Measurements from ENCODE around the gene EIF2S2.
"Not testable (repeated sequence)": the region's sequence is repeated elsewhere in the genome, so short reads cannot be mapped to it uniquely, and the experiment has no call there.

Gene EIF2S2, protein sequence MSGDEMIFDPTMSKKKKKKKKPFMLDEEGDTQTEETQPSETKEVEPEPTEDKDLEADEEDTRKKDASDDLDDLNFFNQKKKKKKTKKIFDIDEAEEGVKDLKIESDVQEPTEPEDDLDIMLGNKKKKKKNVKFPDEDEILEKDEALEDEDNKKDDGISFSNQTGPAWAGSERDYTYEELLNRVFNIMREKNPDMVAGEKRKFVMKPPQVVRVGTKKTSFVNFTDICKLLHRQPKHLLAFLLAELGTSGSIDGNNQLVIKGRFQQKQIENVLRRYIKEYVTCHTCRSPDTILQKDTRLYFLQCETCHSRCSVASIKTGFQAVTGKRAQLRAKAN

GRCh38 chr20:34111702-34112599 is at the start of gene EIF2S2:
Gene EIF2S2 (minus strand): TSS chr20:34112243. CDS start chr20:34112110, 133 bp downstream.
- DNase-seq: peak; percentile 75 to 97

DNA sequence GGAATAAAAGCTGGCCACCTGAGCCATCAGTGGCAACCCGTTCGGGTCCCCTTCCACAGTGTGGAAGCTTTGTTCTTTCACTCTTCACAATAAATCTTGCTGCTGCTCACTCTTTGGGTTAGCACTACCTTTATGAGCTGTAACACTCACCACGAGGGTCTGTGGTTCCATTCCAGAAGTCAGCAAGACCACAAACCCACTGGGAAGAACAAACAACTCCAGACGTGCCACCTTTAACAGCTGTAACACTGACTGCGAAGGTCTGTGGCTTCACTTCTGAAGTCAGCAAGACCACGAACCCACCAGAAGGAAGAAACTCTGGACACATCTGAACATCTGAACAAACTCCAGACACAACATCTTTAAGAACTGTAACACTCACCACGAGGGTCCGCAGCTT is 45.7 kb upstream of the EIF2S2 start:
- not testable (repeated sequence) for DNase-seq

- DNase-seq: no peak
Observed at GRCh38 chr20:34155836-34156235, 43.8 kb upstream of the EIF2S2 start.

GRCh38 chr20:34153169-34153568 is 41.1 kb upstream of the EIF2S2 start:
- DNase-seq: not testable (repeated sequence)

DNA sequence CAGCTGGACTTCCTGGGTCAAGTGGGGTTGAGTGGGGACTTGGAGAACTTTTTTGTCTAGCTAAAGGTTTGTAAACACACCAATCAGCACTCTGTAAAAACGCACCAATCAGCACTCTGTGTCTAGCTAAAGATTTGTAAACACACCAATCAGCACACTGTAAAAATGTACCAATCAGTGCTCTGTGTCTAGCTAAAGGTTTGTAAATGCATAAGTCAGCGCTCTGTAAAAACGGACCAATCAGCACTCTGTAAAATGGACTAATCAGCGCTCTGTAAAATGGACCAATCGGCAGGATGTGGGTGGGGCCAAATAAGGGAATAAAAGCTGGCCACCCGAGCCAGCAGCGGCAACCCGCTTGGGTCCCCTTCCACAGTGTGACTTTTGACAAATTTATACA is 40.0 kb upstream of the EIF2S2 start:
- not testable (repeated sequence) for DNase-seq

GRCh38 chr20:34150306-34151000 is 38.4 kb upstream of the EIF2S2 start:
- no peak for DNase-seq

GRCh38 chr20:34145280-34145819 is 33.3 kb upstream of the EIF2S2 start:
- DNase-seq: no peak

- DNase-seq: no peak
Observed at GRCh38 chr20:34143951-34144350, 31.9 kb upstream of the EIF2S2 start.

- DNase-seq: no peak
Observed at GRCh38 chr20:34142121-34142520, 30.1 kb upstream of the EIF2S2 start.

DNA sequence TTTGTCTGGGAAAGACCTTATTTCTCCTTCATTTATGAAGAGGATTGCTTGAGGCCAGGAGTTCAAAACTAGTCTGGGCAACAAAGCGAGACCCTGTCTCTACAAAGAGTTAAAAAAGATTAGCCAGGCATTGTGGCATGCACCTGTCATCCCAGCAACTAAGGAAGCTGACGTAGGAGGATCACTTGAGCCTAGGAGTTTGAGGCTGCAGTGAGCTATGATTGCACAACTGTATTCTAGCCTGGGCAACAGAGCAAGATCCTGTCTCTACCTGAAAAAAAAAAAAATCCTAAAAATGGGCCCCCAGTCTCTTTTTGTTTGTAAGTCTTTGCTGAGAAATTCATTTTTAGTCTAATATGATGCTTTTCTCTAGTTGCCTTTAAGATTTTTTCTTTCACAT is 29.2 kb upstream of the EIF2S2 start:
- no peak for DNase-seq

GRCh38 chr20:34135525-34136275 is 23.7 kb upstream of the EIF2S2 start:
- DNase-seq: not testable (repeated sequence)

GRCh38 chr20:34133365-34133860 is 21.4 kb upstream of the EIF2S2 start:
- DNase-seq: not testable (repeated sequence)

DNA sequence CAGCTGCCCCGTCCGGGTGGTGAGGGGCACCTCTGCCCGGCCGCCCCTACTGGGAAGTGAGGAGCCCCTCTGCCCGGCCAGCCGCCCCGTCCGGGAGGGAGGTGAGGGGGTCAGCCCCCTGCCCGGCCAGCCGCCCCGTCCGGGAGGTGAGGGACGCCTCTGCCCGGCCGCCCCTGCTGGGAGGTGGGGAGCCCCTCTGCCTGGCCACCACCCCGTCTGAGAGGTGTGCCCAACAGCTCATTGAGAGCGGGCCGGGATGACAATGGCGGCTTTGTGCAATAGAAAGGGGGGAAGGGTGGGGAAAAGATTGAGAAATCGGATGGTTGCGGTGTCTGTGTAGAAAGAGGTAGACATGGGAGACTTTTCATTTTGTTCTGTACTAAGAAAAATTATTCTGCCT is 20.9 kb upstream of the EIF2S2 start:
- not testable (repeated sequence) for DNase-seq

GRCh38 chr20:34132491-34132890 is 20.4 kb upstream of the EIF2S2 start:
- not testable (repeated sequence) for DNase-seq

- no peak for DNase-seq
Observed at GRCh38 chr20:34131491-34131890, 19.4 kb upstream of the EIF2S2 start.

DNA sequence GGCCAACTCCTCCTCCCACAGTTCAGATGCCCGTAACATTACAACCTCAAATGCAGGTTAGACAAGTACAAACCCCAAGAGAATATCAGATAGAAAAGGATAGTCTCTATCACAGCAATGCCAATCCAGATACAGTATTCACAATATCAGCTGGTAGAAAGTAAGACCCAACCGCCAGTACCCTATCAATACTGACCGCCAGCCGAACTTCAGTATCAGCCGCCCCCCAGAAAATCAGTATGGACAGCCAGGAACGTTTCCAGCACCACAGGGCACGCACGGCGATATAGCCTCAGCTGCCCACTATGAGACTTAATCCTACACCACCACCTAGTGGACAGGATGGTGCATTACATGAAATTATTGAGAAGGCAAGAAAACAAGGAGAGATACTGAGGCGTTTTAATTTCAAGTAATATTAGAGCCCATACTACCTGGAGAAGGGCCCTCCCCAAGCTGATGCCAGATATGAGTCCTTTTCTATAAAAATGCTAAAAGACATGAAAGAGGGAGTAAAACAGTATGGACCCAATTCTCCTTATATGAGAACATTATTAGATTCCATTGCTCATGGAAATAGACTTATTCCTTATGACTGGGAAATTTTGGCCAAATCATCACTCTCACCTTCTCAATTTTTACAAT is 17.6 kb upstream of the EIF2S2 start:
- DNase-seq: peak; percentile 14 to 18

DNA sequence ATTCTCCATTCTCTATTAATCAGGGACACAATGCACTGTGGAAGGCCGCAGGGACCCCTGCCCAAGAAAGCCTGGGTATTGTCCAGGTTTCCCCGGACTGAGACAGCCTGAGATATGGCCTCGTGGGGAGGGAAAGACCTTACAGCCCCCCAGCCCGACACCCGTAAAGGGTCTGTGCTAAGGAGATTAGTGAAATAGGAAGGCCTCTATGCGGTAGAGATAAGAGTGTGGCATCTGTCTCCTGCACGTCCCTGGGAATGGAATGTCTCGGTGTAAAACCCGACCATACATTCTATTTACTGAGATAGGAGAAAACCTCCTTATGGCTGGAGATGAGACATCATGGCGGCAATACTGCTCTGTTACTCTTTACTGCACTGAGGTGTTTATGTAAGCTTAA is 15.7 kb upstream of the EIF2S2 start:
- DNase-seq: no peak

GRCh38 chr20:34124469-34125249 is 12.6 kb upstream of the EIF2S2 start:
- DNase-seq: no peak

DNA sequence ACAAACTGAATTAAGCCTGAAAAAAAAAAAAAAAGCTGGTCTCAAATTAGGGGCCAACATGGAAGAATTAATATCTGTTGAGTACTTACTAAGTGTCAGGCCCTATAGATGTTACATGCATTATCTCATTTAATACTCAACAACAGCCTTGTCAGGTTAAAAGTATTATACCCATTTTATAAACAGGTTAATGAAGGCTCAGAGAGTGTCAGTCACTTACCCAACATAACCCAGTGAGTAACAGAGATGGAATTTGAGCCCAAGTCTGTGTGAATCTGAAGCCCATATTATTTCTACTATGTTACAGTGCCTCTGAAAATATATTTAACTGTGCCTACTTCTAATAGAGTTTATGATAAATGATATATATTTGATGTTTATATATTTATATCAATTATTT is 11.3 kb upstream of the EIF2S2 start:
- no peak for DNase-seq

- no peak for DNase-seq
Observed at GRCh38 chr20:34122274-34122980, 10.4 kb upstream of the EIF2S2 start.

Data from bone marrow (tissue), 2 donors.